ENCODE results near the gene XCR1. TPM values are rescaled to one million over a fixed set of nuclear protein-coding genes. Genes with fewer than 3 reads are reported as not detected.

The XCR1 gene
- total and polyA plus RNA-seq, 11 donors, result 0.03 to 0.64 (median 0.07) TPM; not detected in 6

GRCh38 chr3:45988362-45988761 is 38.9 kb downstream of the XCR1 start:
- ATAC-seq, result peak in 1 of 4 donors; percentile 4
- no peak for DNase-seq
- Histone ChIP-seq H3K4me1 (peaks cover 18 to 100% (median 90%) of the 10 kb centered on the region in 12 donors), H3K9me3 (no peaks in the 10 kb centered on the region), H3K27me3 (no peaks in the 10 kb centered on the region), H3K36me3 (peaks cover 0 to 18% (median 14%) of the 10 kb centered on the region in 9 donors), H3K27ac (peak overlapping the region; percentile 78 to 98 (median 96)), H3K4me3 (no peak overlapping the region)
- 56 to 70% (median 61%) methylated on average over 4 of the region's 4 CpGs for WGBS, 4 donors
- TF ChIP-seq CTCF (IDR thresholded peaks at IDR 0.05), result no peak
- no peak for TF ChIP-seq POLR2A (IDR thresholded peaks at IDR 0.05)
- intact Hi-C loops (cut with DNase I), result loop anchor here in 1 of 10 donors (5.0 kb wide), 1 partner anchor 89 kb away; no protein-coding TSS in a partner anchor

GRCh38 chr3:45987368-45988291 is 39.7 kb downstream of the XCR1 start:
- peaks cover 0 to 25% (median 21%) of the 10 kb centered on the region in 9 donors for H3K36me3 ChIP-seq
- H3K4me3 ChIP-seq, result no peak overlapping the region
- ATAC-seq (peak in 3 of 4 donors; percentile 4 to 10 (median 6)), DNase-seq (peak in 3 of 5 donors; percentile 29 to 70 (median 46))
- WGBS, 4 donors, result 7 to 23% (median 13%) methylated on average over 6 to 8 of the region's 8 CpGs
- intact Hi-C loops (cut with DNase I), result loop anchor here in 1 of 10 donors (5.0 kb wide), 1 partner anchor 90 kb away; no protein-coding TSS in a partner anchor
- peak overlapping the region; percentile 78 to 98 (median 96) for H3K27ac ChIP-seq
- H3K4me1 ChIP-seq, result peaks cover 18 to 99% (median 84%) of the 10 kb centered on the region in 12 donors
- TF ChIP-seq POLR2A (IDR thresholded peaks at IDR 0.05), result no peak
- TF ChIP-seq CTCF (IDR thresholded peaks at IDR 0.05), result no peak
- no peaks in the 10 kb centered on the region for H3K27me3 ChIP-seq
- H3K9me3 ChIP-seq, result no peaks in the 10 kb centered on the region

- peak; percentile 77 to 88 (median 82) for ATAC-seq
- intact Hi-C loops (cut with DNase I), result loop anchor here in 1 of 10 donors (5.0 kb wide), 1 partner anchor 91 kb away; no protein-coding TSS in a partner anchor
- peak in 4 of 5 donors; percentile 61 to 84 (median 66) for DNase-seq
- WGBS, 4 donors, result 35 to 45% (median 39%) methylated on average over 5 of the region's 5 CpGs
- H3K4me1 ChIP-seq, result peaks cover 18 to 97% (median 76%) of the 10 kb centered on the region in 12 donors
- H3K36me3 ChIP-seq, result peaks cover 0 to 37% (median 33%) of the 10 kb centered on the region in 9 donors
- no peak overlapping the region for H3K4me3 ChIP-seq
- no peaks in the 10 kb centered on the region for H3K9me3 ChIP-seq
- no peaks in the 10 kb centered on the region for H3K27me3 ChIP-seq
- peak overlapping the region; percentile 78 to 98 (median 96) for H3K27ac ChIP-seq
- peak in 1 of 2 donors; percentile 16 for TF ChIP-seq POLR2A (IDR thresholded peaks at IDR 0.05)
- TF ChIP-seq CTCF (IDR thresholded peaks at IDR 0.05), result no peak
Measured at GRCh38 chr3:45986303-45986982, 40.8 kb downstream of the XCR1 start.

Data from heart left ventricle (tissue), 16 donors.